Stimulated activated CD8-positive, alpha-beta memory T cell treated with anti-CD3 and anti-CD28 coated beads, Interleukin-12 subunit alpha, Interleukin-12 subunit beta, amount 100 ng/mL, for 4 hours (primary cell): ENCODE measurements around the gene RUSC1.
A peak's percentile ranks its signal among the peaks of the same experiment; 100 is the strongest.

ENCODE experiments used
- DNase-seq: peaks from one replicate; pipeline ENCODE4 v3.0.0-alpha.2; 2020; ENCODE audit warnings: low read depth

Gene RUSC1

DNA sequence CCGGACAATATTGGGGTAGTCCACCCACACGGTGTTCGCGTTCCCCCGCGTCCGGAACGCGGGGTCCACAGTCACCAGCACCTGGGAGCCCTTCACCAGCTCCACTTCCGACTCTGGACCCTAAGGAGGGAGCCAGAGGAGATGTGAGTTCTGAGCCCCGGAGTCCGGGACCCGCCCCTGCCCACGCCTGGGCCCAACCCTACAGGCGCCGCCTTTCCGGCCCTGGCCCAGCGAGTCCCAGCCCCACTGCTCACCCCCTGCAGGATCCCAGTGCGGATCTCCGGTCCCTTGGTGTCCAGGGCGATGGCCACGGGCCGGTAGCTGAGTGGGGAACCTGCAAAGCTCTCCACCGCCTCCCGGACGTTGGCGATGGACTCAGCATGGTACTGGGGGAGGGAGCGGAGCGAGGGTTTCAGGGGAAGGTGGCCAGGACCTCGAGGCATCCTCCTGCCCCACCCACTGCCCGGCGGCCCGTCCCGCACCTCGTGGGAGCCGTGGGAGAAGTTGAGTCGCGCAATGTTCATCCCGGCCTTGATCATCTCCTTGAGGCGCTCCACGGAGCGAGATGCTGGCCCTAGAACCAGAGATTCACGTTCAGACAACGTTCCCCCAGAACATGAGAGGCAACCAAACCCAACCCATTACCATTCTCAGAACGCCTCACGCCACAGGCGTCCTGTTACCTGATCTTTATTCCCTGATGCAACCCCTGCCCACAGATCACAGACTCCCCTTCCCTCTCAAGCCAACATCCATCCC is 25.3 kb upstream of the RUSC1 start:
- DNase-seq = no peak

DNA sequence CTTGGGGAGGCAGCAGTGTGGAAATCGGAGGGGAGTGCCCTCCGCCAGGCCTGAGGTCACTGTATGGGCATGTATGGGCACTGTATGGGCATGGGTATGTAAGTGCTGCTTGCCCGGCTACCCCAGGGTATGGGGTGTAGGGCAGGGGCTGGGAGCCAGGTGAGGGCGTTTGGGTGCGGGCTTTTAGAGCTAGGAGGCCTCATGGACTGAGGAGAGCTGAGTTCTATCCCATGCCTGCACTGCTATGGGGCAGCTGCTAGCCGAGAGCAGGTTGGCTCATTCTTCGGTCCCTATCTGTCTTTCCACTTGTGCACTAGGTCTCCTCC is 24.8 kb upstream of the RUSC1 start:
- no peak for DNase-seq

DNA sequence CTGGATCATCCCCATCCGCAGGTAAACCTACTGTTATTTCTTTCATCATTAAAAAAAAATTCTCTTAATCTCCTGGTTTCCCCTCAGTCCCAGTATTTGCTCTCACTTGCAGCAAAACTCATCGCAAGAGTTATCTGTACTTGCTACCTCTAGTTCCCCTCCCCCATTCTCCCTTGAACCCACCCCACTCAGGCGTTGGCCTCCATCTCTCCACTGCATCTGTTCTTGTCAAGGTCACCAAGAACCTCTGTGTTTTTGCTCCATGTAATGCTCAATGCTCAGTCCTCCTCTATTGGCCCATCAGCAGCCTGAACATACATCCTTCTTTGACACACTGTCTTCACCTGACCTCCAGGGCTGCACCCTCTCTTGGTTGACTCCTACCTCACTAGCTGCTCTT is 24.0 kb upstream of the RUSC1 start:
- DNase-seq = no peak

- no peak for DNase-seq
Observed at GRCh38 chr1:155297384-155297783, 23.3 kb upstream of the RUSC1 start.

DNA sequence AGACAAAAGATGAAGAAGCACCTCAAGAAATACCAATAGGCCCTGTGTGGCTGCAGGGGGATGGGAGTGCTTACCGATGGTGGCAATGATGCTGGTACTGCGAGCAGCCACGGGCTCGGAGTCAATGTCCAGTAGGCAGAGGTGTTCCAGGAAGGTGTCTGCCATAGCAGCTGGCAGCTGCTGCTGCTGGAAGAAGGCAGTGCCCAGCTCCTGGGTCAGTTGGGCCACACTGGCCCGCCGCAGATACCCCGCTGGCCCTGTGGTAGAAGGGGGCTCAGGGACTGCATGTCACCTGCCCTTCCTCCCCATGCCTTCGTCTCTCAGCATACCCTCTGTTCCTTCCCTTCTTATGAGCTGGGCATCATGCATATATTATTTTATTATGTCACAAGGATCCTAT is 20.7 kb upstream of the RUSC1 start:
- DNase-seq = no peak

DNA sequence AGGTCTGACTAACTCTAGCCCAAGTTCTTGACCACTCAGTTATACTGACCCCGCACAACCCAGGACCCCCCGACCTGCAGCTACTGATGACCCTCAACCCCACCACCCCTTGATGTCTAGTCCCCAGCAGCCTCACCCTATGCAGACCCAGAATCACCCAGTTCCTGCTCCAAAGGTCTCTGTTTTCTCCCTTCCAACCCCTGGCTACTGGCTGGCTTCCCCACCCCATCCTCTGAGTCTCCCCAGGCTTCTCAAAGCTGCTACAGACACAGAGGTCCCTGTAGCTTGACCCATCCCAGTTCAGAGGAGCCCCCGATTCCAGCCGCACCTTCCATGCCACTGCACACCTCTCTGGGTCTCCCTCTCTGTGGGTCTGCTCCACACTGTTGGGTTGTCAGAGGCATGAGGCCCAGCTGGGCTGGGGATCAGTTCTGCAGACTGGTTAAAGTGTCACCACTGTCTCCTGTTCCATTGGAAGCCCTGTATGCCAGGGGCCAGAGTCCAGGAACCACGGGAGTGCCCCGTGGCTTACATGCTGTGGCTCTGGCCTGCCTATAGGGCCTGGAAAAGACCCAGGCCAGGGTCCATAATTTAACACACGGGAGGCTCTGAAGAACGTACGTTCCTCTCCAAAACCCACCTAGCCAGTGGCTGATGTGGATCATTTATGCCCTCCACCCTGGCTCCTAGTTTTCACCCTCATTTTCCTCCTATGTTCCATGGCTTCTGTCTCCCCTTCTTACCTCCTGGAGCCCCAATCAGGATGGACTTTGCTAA is 20.0 kb upstream of the RUSC1 start:
- no peak for DNase-seq

DNA sequence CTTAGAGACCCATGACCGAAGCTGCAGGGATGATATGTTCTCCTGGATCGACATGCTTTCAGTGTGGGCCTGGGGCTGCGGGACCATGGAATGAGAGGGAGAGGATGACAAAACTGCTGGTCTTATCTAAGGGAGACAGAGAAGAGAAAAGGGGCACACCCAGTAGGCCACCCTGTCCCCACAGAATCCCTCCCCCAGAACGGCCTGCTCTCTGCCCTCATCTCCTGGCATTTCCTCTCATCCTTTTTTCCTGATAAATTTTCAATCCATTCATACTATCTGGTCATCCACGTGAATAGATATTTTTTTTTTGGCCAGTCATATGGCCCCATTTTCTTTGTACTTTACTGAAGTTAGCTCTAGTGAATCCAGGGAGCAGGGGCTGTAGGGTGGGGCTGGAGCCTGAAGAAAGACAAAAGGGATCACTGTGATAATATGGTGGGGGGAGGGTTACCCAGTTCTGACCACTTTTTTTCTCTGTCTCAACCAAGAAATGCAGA is 19.3 kb upstream of the RUSC1 start, which contains the start of gene PKLR:
Gene PKLR (minus strand): TSS at position 97 of the 500 bp plus-strand sequence. CDS start 43 bp downstream, at position 54.
- DNase-seq = no peak

DNA sequence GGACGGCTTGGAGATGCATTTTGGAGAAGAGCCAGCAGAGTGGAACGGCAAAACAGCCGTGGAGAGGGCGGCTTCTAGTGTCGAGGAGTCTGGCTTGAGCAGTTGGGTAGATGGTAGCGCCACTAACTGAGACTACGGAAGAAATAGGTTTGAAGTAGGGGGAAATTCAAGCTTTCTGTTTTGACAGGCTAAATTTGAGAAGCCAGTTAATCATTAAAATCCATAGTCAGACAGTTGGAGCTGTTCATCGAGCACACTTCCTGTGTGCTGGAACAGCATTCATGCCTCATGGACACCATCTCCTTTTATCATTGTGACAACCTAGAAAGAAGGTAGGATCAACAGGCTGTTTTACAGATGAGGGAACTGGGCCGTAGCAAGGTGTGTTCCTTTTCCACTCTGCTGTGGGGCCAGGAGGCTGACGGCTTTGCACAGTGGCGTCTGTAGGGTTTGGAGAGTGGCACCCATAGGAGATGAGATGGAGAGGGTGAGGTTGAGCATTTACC is 16.1 kb upstream of the RUSC1 start:
- DNase-seq = no peak

DNA sequence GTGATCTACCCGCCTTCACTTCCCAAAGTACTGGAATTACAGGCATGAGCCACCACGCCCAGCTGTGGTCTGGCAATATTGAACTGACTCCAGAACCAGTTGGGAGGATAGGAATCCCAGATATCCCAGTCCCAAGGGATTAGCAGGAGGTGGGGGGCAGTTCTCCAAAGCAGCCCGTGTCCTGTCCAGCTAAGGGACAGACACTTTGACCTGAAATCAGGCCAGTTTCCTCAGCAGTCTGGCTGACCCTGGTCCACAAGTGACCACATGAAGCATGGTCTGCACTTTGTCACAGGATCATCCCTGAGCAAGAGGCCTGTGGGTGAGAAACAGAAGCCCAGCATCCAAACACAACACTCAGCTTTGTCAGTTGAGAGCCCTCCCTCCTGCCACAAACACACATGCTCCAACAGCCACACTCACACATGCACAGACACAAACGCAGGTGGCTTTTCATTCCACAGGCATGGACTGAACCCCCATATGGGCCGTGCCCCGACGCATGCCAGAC is 14.8 kb upstream of the RUSC1 start:
- DNase-seq = no peak

- no peak for DNase-seq
Observed at GRCh38 chr1:155307247-155307740, 13.4 kb upstream of the RUSC1 start.

DNA sequence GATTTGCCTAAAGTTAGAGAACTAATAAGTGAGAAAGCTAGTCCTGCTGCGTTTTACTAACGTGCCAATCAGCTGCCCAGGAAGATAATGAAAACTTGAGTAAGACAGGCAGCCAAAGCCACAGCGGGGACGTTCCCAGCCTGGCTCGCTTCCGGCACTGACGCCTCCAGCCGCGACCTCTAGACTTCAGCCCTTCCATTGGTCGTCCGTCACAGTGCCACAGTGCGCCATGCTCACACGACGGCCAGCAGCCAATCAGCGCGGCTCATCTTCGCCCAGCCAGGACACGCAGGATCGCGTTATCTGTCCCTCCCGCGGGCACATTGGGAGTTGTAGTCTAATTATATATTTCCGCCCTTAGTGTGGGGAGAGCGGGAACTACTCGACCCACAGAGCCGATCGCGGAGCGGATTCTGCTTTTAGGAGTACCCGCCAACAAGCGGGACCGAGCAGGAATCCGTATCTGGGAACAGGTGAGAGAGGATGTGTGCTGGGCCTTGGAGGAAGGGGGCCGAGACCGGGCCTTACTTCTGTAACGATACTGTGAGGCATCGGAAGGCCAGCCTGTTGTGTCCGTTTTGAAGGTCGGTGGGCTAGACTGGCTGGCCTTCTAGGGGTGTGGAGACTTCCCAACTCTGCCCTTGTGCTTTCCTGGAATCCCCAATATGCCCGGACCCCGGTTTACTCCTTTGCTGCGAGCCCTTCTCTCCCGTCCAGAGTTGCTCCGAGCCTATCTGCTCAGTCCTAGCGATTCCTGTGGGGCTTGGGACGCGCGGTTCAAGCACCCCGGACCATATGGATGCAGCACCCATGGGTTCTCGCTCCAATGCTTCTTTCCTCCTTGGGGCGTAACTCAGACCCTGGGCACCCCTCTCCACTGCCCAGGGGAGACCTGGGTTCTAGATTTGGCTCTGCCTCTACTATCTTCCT is 11.9 kb upstream of the RUSC1 start, which contains the start of gene FDPS:
Gene FDPS (plus strand): TSS at position 374 of the 930 bp plus-strand sequence. CDS start 924 bp downstream, outside the sequence.
- peak; percentile 93 for DNase-seq

DNA sequence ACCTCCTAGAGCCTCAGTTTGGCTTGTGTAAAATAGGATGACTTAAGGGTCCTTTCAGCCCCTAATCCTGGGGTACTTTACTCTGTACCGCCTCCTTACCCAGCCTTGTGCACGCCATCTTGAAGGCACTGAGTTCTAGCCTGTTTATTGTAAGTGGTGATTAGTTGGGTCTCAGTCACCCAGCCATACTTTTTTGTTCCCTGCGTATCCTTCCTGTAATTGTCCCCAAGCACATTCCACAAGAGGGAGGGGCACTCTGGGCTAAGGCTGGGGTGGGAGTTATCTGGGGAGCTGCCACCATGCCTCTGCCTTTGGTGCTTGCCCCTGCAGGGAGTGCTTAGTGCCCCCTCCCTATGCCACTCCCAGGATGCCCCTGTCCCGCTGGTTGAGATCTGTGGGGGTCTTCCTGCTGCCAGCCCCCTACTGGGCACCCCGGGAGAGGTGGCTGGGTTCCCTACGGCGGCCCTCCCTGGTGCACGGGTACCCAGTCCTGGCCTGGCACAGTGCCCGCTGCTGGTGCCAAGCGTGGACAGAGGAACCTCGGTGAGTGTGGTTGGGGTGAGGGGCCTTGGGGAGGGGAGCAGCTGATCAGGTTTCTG is 11.2 kb upstream of the RUSC1 start:
- no peak for DNase-seq

DNA sequence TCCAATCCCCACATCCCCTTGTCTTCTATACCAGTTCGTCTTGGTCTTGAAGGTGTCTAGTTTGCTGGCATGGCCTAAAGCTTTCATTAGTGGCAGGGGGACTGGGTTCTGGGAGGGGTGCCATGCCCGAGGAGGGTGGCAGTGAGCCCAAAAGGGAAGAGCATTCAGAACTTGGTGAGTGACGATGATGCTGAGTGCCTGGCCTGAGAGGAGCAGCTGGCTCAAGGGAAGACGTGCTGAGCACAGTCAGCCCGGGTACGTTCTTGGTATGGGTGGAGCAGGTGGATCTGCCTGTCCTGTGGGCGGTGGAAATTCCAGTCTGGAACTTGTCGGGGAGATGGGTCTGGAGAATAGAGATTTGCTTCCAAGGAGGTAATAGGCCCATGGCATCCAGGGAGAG is 7.4 kb upstream of the RUSC1 start:
- DNase-seq = no peak

DNA sequence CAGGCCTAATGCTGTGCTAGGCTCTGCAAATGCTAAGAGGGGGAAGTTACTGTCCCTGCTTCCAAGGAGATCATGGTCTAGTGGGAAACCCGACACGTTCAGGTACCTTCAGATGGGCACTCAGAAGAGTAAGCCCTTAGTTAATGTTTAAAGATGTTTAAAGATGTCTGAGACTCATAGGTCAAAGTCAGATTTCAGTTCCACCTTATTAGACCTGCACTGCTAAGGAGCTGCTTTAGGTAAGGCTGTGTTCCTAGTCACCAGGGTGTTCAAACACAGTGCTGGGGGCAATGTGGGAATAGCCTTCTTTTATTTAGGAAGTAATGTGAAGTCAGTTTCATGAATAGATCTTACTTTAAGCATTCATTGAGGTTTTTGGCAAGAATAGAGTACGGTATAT is 3.8 kb upstream of the RUSC1 start:
- no peak for DNase-seq

GRCh38 chr1:155318082-155318481 is 2.6 kb upstream of the RUSC1 start:
- DNase-seq = no peak

- DNase-seq = no peak
Observed at GRCh38 chr1:155319536-155319935, 1.2 kb upstream of the RUSC1 start.

GRCh38 chr1:155320252-155320651 is 442 bp upstream of the RUSC1 start:
- no peak for DNase-seq

- no peak for DNase-seq
Observed at GRCh38 chr1:155321639-155322503, 1.2 kb downstream of the RUSC1 start.

DNA sequence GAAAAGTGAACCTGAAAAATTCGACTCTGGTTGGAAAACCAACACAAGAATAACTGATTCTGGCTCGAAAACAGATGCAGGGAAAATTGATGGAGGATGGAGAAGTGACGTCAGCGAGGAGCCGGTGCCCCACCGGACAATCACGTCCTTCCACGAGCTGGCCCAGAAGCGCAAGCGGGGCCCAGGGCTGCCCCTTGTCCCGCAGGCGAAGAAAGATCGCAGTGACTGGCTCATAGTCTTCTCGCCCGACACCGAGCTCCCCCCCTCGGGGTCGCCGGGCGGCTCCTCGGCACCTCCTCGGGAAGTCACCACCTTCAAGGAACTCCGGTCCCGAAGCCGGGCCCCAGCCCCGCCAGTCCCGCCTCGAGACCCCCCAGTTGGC is 1.9 kb downstream of the RUSC1 start:
- DNase-seq = no peak
